Stimulated activated CD4-positive, alpha-beta T cell treated with anti-CD3 and anti-CD28 coated beads, Interleukin-12 subunit alpha, Interleukin-12 subunit beta, amount 100 ng/mL, for 4 hours (primary cell): Measurements from ENCODE around the gene CLN3.
"Not testable (repeated sequence)": the region's sequence is repeated elsewhere in the genome, so short reads cannot be mapped to it uniquely, and the experiment has no call there.

ENCODE experiments used
- DNase-seq: peaks from one replicate; pipeline ENCODE4 v3.0.0-alpha.2; 2020

CLN3 gene

GRCh38 chr16:28491970-28492474 lies at the start of gene CLN3:
Gene CLN3, minus strand, starts transcription at chr16:28492074. Its CDS starts 315 bp downstream, at chr16:28491759.
- DNase-seq = peak; percentile 77

DNA sequence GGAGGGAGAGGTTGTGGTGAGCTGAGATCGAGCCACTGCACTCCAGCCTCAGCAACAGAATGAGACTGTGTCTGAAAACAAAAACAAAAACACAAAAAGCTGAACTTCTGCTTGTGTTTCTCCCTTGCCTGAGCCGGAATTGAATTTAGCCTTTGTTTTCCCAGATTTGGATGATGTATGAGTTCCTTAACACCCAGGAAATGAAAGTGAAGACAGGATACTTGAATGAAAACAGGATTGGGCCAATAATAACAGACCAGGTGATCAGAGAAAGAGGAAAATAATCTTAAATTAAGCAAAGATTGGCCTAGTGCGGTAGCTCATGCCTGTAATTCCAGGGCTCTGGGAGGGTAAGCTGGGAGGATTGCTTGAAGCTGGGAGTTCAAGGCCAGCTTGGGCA lies 48.5 kb upstream of the CLN3 start:
- DNase-seq = no peak

GRCh38 chr16:28538733-28539596 lies 47.1 kb upstream of the CLN3 start, which contains the start of gene NUPR1:
Gene NUPR1, minus strand, starts transcription at chr16:28538974. Its CDS starts 67 bp downstream, at chr16:28538907.
- DNase-seq = no peak

- DNase-seq = no peak
These were observed 46.3 kb upstream of the CLN3 start for GRCh38 chr16:28537964-28538732.

- no peak for DNase-seq
These were observed 45.2 kb upstream of the CLN3 start for GRCh38 chr16:28537076-28537475.

DNA sequence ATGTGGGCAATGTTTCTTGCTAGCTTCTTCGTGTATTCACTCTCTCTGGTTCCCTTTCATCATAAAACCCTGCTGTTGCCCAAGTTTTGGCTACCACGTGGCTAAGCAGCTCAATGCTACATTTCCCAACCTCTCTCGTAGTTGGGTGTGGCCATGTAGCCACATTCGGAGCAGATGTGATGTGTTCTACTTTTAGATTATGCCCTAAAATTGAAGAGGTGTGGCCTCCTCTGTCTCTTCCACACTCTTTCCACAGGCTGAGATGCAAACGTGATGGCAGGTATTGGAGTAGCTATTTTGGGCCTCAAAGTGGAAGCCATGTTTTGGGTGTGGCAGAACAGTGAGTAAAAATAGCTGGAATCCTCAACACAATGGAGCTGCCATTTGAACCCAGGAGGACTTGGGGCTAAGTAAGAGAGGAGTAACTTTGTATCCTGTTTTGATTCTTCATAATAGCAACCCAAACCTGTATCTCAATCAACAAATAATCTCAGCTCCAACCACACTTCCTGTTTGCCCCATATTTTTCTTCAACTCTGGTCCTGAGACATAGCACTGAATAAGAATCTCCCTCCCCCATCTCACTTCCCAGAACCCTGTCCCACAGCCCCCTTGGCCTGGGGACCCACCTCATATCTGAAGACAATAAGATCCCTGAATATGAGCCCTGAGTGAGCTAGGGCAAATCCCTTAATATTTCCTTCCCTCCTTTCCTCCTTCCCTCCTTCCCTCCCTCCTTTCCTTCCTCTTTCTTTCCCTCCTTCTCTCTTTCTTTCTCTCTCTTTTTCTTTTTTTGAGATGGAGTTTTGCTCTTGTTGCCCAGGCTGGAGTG lies 42.9 kb upstream of the CLN3 start:
- DNase-seq = no peak

GRCh38 chr16:28532940-28533647 lies 41.2 kb upstream of the CLN3 start:
- no peak for DNase-seq

GRCh38 chr16:28531777-28532744 lies 40.2 kb upstream of the CLN3 start:
- no peak for DNase-seq

- DNase-seq = no peak
These were observed 37.2 kb upstream of the CLN3 start for GRCh38 chr16:28529124-28529523.

GRCh38 chr16:28528463-28528867 lies 36.6 kb upstream of the CLN3 start:
- no peak for DNase-seq

DNA sequence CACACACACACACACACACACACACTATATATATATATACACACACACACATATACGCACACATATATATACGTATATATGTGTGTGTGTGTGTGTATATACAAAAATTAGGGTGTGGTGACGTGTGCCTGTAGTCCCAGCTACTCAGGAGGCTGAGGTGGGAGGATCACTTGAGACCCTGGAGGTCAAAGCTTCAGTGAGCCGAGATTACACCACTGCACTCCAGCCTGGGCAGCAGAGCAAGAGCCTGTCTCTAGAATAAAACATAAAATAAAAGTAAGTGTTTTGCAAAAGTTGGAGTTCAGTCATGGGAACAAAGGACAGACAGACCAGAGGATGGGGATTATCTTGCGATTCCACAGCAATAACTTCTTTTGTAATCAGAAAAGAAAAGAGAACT lies 36.1 kb upstream of the CLN3 start:
- DNase-seq = no peak

GRCh38 chr16:28527100-28527785 lies 35.4 kb upstream of the CLN3 start:
- not testable (repeated sequence) for DNase-seq

- no peak for DNase-seq
These were observed 34.6 kb upstream of the CLN3 start for GRCh38 chr16:28526201-28527099.

DNA sequence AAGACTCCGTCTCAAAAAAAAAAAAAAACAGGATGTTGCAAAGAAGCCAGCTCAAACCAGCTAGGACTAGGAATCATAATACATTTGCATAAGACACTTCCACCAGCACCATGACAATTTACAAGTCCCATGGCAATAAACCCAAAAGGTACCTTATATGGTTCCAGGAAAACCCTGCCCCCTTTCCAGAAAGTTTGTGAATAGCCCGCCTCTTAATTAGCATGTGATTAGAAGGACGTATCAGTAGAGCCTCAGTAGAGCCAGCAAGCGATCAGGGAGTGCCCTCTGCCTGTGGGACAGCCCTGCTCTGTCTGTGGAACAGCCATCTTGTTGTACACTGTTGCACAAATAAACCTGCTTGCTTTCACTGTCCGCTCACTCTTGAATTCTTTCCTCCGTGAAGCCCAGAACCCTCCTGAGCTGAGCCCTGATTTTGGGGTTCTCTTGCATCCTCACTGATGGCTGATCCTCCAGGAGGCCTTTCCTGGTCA lies 32.9 kb upstream of the CLN3 start:
- DNase-seq = no peak

- DNase-seq = no peak
These were observed 30.9 kb upstream of the CLN3 start for GRCh38 chr16:28522792-28523191.

GRCh38 chr16:28521436-28521835 lies 29.6 kb upstream of the CLN3 start:
- DNase-seq = no peak

DNA sequence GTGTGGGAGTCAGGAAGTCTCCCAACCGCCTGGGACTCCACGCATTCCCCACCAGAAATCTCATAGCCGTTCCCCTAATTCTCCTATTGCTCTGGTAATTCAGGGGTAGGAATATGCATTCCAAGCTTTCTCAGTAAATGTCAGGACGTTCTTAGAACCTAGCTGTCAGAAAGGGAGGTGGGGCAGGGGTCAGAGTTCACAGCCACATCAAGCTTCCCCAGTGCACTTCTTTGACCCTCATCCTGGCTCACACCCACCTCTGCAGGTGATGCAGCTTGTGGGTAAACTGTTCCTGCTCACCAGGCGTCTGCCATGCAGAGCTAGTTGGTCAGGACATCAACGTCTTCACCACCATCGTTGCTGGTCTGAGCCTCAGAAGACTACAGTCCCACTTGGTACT lies 28.8 kb upstream of the CLN3 start:
- DNase-seq = no peak

GRCh38 chr16:28514246-28514645 lies 22.4 kb upstream of the CLN3 start:
- DNase-seq = no peak
